HL-60 (cell line): ENCODE measurements around the gene CFL1.
A peak's percentile ranks its signal among the peaks of the same experiment; 100 is the strongest.

Experiments
- REST ChIP-seq: IDR thresholded peaks from 2 replicates; pipeline ENCODE4 v1.6.1; 2012; ENCODE audit warnings: low read depth; ENCODE audit not compliant: insufficient replicate concordance
- SPI1 ChIP-seq: IDR thresholded peaks from 2 replicates; pipeline ENCODE4 v1.6.1; 2012; ENCODE audit warnings: low read depth, mild to moderate bottlenecking, borderline replicate concordance
- TF ChIP-seq, protein P1 (sequence below): IDR thresholded peaks from one replicate; pipeline ENCODE4 v1.5.1; 2011; ENCODE audit warnings: low read length, control low read depth, inconsistent platforms; ENCODE audit not compliant: insufficient read depth

- TF ChIP-seq, protein P1, sequence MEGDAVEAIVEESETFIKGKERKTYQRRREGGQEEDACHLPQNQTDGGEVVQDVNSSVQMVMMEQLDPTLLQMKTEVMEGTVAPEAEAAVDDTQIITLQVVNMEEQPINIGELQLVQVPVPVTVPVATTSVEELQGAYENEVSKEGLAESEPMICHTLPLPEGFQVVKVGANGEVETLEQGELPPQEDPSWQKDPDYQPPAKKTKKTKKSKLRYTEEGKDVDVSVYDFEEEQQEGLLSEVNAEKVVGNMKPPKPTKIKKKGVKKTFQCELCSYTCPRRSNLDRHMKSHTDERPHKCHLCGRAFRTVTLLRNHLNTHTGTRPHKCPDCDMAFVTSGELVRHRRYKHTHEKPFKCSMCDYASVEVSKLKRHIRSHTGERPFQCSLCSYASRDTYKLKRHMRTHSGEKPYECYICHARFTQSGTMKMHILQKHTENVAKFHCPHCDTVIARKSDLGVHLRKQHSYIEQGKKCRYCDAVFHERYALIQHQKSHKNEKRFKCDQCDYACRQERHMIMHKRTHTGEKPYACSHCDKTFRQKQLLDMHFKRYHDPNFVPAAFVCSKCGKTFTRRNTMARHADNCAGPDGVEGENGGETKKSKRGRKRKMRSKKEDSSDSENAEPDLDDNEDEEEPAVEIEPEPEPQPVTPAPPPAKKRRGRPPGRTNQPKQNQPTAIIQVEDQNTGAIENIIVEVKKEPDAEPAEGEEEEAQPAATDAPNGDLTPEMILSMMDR, result no peak
- TF ChIP-seq SPI1 (peak; percentile 24; the same call in 1 of the 2 replicates), REST (no peak)
Observed at GRCh38 chr11:65816696-65817095, 41.3 kb downstream of the CFL1 start.
